Esophagus squamous epithelium (tissue), 4 donors: ENCODE data around the gene ABCA9.
"Not testable (repeated sequence)": the region's sequence is repeated elsewhere in the genome, so short reads cannot be mapped to it uniquely, and the experiment has no call there.

Source experiments
- POLR2A ChIP-seq, 4 donors: fragments of 450-650 bp; IDR thresholded peaks; one replicate each; pipeline ENCODE4 v1.6.1; 2017; ENCODE audit warnings: antibody characterized with exemption in 4 of 4, mild to moderate bottlenecking in 4 of 4, moderate library complexity in 3 of 4
- TF ChIP-seq, protein P1 (sequence below), 6 experiments: fragments of 450-650 bp in 4 of 6; fragments of 200-600 bp in 2 of 6; sonication (generic) in 2 of 6; IDR thresholded peaks; one replicate each; pipeline ENCODE4 v1.5.1; 2016 to 2019; ENCODE audit warnings: antibody characterized with exemption in 6 of 6, mild to moderate bottlenecking in 4 of 6, moderate library complexity in 4 of 6

DNA sequence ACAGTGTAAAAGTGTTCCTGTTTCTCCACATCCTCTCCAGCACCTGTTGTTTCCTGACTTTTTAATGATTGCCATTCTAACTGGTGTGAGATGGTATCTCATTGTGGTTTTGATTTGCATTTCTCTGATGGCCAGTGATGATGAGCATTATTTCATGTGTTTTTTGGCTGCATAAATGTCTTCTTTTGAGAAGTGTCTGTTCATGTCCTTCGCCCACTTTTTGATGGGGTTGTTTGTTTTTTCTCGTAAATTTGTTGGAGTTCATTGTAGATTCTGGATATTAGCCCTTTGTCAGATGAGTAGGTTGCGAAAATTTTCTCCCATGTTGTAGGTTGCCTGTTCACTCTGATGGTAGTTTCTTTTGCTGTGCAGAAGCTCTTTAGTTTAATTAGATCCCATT is 61.0 kb downstream of the ABCA9 start:
- TF ChIP-seq, protein P1, sequence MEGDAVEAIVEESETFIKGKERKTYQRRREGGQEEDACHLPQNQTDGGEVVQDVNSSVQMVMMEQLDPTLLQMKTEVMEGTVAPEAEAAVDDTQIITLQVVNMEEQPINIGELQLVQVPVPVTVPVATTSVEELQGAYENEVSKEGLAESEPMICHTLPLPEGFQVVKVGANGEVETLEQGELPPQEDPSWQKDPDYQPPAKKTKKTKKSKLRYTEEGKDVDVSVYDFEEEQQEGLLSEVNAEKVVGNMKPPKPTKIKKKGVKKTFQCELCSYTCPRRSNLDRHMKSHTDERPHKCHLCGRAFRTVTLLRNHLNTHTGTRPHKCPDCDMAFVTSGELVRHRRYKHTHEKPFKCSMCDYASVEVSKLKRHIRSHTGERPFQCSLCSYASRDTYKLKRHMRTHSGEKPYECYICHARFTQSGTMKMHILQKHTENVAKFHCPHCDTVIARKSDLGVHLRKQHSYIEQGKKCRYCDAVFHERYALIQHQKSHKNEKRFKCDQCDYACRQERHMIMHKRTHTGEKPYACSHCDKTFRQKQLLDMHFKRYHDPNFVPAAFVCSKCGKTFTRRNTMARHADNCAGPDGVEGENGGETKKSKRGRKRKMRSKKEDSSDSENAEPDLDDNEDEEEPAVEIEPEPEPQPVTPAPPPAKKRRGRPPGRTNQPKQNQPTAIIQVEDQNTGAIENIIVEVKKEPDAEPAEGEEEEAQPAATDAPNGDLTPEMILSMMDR (IDR thresholded peaks at IDR 0.05), result not testable (repeated sequence)
- TF ChIP-seq POLR2A (IDR thresholded peaks at IDR 0.05), result not testable (repeated sequence)
